ENCODE data around the gene PLET1. TPM values are rescaled to one million over a fixed set of nuclear protein-coding genes. Genes with fewer than 3 reads are reported as not detected.

The PLET1 gene
- total and polyA plus RNA-seq, 9 of the 15 experiments (the other 6 are each of a cell fraction or from before 2014, with no cell fraction given): not detected

GRCh38 chr11:112226062-112226830 lies 34.4 kb downstream of the PLET1 start, which contains the start of gene PTS (continued):
- TF ChIP-seq CHD4 (IDR thresholded peaks at IDR 0.05; ENCODE audit: insufficient read depth, insufficient replicate concordance, low read depth, low read length, poor library complexity, severe bottlenecking) (no peak), XRCC4 (IDR thresholded peaks at IDR 0.05; ENCODE audit: extremely low read depth, insufficient read depth, insufficient read length) (no peak), CBFB (CRISPR knock-in tag; IDR thresholded peaks at IDR 0.05) (no peak), ZKSCAN8 (CRISPR knock-in tag; IDR thresholded peaks at IDR 0.05) (no peak), HEY1 (CRISPR knock-in tag; IDR thresholded peaks at IDR 0.05; ENCODE audit: borderline replicate concordance) (no peak), ZSCAN32 (CRISPR knock-in tag; IDR thresholded peaks at IDR 0.05) (no peak), CEBPG (CRISPR knock-in tag; IDR thresholded peaks at IDR 0.05) (0 out of 2 replicates have a peak, but pooled peaks have one; percentile 24), CEBPG (tag; conservative IDR thresholded peaks at IDR 0.05 in 1 of 2, IDR thresholded peaks at IDR 0.05 in 1 of 2) (no peak), ARHGAP35 (IDR thresholded peaks at IDR 0.05; ENCODE audit: partially characterized antibody) (no peak), TAF9B (IDR thresholded peaks at IDR 0.05; ENCODE audit: partially characterized antibody) (no peak), POLR2B (IDR thresholded peaks at IDR 0.05; ENCODE audit: low read depth, partially characterized antibody) (peak; percentile 91), ZNF3 (CRISPR knock-in tag; IDR thresholded peaks at IDR 0.05) (no peak), SIX5 (IDR thresholded peaks at IDR 0.05; ENCODE audit: borderline replicate concordance in 1 of 2, insufficient read depth in 1 of 2, low read depth in 1 of 2, low read length in 2 of 2) (no peak), KDM2B (CRISPR knock-in tag; IDR thresholded peaks at IDR 0.05) (no peak), HNRNPL (IDR thresholded peaks at IDR 0.05; ENCODE audit: low read depth, low read length) (no peak), MCM2 (IDR thresholded peaks at IDR 0.05; ENCODE audit: low read depth) (no peak), RBM25 (IDR thresholded peaks at IDR 0.05; ENCODE audit: low read depth, low read length, severe bottlenecking) (no peak), E2F8 (IDR thresholded peaks at IDR 0.05; ENCODE audit: low read depth, partially characterized antibody) (peak; percentile 58), ILF3 (IDR thresholded peaks at IDR 0.05; ENCODE audit: borderline replicate concordance) (no peak), SREBF2 (CRISPR knock-in tag; IDR thresholded peaks at IDR 0.05) (no peak), ZNF586 (CRISPR knock-in tag; conservative IDR thresholded peaks at IDR 0.05) (no peak), ARNT (IDR thresholded peaks at IDR 0.05) (no peak)
- TF ChIP-seq, protein P1, sequence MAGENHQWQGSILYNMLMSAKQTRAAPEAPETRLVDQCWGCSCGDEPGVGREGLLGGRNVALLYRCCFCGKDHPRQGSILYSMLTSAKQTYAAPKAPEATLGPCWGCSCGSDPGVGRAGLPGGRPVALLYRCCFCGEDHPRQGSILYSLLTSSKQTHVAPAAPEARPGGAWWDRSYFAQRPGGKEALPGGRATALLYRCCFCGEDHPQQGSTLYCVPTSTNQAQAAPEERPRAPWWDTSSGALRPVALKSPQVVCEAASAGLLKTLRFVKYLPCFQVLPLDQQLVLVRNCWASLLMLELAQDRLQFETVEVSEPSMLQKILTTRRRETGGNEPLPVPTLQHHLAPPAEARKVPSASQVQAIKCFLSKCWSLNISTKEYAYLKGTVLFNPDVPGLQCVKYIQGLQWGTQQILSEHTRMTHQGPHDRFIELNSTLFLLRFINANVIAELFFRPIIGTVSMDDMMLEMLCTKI (IDR thresholded peaks at IDR 0.05; ENCODE audit: partially characterized antibody): no peak
- TF ChIP-seq, protein P2, sequence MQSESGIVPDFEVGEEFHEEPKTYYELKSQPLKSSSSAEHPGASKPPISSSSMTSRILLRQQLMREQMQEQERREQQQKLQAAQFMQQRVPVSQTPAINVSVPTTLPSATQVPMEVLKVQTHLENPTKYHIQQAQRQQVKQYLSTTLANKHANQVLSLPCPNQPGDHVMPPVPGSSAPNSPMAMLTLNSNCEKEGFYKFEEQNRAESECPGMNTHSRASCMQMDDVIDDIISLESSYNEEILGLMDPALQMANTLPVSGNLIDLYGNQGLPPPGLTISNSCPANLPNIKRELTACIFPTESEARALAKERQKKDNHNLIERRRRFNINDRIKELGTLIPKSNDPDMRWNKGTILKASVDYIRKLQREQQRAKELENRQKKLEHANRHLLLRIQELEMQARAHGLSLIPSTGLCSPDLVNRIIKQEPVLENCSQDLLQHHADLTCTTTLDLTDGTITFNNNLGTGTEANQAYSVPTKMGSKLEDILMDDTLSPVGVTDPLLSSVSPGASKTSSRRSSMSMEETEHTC (IDR thresholded peaks at IDR 0.05): no peak
